Measurements from ENCODE around the gene DSCAML1.

- TF ChIP-seq CTCF (IDR thresholded peaks at IDR 0.05) (no peak), POLR2A (IDR thresholded peaks at IDR 0.05) (no peak)
These were observed 4.8 kb downstream of the DSCAML1 start for GRCh38 chr11:117792241-117792640.
